ENCODE results near the gene IL12A.

Gene IL12A

DNA sequence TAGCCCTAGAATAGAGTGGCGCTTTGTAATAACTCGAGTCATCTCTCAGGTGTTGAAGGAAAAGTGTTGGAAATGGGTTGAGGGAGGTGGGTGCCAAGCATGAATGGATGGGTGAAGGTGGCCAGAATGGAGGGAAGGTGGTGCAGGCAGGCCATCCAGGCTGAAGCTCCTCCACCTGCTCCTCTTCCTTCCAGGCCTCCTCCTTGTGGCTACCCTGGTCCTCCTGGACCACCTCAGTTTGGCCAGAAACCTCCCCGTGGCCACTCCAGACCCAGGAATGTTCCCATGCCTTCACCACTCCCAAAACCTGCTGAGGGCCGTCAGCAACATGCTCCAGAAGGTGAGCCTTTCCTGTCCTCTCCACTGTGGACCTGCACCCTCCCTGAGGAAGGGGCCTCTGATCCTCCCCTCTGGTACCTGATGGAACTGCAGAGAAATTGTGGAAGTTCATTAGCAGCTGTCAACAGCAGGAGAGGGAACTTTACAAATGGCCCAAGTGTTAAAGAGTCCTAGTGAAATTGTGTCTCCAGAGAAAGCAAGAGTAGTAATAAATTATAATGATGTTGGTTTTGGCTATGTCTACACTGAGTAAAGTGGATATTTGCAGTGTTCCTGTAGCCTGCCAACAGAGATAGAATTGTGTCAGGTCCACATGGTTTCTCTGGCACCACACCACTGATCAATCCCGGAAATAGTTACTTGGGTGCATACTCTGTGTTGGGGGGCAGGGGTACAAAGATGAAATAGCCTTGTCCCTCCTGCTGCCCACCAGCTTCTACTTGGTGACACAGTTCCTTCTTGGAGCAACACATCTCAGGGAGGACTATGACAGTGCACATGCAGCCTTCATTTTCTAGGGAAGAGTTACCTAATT, 1.6 kb downstream of the IL12A start:
- DNase-seq, result no peak

- no peak for DNase-seq
These were observed 3.0 kb downstream of the IL12A start for GRCh38 chr3:159991591-159991990.

GRCh38 chr3:159992589-159992988, 4.0 kb downstream of the IL12A start:
- no peak for DNase-seq

DNA sequence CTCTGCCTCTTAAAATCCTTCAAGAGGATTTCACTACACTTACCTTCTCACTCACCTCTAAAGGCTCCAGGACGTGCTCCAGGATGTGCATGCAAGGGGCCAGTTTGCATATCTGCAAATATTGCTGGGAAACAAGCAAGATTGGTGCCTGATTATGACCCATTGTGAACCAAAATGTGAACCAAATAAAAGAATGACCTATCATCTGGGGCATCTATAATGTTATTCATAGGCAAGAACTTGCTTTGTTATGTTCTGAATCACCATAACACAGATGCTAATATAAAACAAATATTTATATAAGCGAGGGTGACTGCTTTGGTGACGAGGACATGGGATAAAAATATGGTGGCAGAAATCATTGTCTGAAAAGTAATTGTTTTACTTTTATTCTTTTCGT, 5.5 kb downstream of the IL12A start:
- no peak for DNase-seq

GRCh38 chr3:159995091-159995490, 6.5 kb downstream of the IL12A start:
- no peak for DNase-seq

- no peak for DNase-seq
These were observed 7.4 kb downstream of the IL12A start for GRCh38 chr3:159996018-159996417.

- no peak for DNase-seq
These were observed 8.3 kb downstream of the IL12A start for GRCh38 chr3:159996959-159997358.

- no peak for DNase-seq
These were observed 12.6 kb downstream of the IL12A start for GRCh38 chr3:160001148-160001760.

DNA sequence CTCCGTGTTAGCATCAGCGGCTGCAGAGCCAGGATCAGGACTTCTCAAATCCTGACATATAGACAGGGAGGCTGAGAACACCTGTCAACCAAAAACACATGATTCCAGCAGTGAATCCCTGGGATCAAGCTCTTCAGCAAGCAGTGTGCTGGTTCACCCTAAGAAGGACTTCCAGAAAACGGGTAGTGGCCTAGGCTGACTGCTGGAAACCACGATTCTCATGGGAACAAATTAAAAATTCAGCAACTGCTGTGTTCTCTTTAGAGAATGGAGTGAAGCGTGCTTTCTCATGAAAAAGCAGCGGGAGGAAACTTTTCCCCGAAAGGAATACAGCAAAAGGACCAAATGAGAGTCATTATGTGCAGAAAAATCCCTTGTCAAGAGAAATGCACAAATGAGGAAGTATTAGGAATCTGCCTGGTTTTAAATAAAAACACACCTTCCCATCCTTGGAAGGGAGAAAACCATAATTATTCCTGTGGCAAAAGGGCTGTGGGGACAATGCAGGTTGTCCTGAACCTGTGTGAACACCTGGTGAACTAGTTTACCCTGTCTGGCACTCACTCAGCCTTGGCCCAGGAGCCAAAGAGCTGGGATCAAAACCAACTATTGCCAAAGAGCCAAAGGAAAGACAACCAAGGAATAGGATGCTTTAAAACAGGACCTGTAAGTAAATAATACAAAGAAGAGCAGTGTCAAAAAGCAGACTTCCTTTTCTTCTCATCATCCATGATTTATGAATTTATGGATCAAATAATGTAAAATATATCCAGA, 13.4 kb downstream of the IL12A start:
- DNase-seq, result no peak

DNA sequence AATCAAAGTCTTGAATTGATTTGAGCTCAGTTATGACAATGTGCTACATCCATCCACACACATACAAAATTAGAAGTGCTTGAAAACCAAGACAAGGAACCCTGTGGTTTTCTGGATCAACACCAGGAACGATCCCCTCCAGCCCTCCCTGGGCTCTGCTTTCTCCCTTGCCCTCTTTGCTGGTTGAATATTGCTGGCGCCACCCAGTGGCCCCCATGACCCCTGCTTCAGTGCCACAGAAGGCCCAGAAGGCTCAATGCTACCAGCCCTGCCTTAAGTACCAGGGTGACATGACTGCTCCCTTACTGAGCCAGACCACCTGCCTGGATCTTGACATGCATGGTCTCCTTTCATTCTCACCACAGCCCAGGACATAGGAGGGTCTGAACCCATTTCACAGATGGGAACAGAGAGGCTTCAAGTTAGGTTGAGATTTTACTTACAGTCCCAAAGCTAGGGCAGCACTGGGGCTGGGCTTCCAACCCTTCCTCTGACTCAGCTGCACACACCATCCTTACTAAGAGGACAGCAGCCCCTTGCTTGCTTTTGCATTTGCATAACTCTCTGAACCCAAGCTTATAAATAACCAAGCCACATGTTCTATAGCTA, 15.0 kb downstream of the IL12A start:
- DNase-seq, result peak; percentile 58 to 65

DNA sequence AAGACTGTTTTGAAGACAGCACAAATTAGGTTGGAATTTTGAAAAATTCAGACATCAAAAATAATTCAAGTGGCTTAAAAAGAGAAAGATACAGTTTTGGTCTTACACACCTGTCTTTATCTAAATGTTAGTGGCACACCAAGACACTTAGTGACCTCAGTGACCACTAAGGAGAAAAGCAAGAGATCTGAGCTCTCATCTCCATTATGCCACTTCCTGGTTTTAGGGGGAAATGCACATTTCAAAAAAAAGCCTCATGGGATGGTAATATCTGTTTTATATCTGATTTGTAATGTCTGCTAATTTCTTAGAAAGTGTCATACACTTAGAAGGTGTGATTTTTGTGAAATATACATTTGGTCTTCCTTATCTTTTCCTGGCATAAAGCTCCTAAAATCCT, 16.4 kb downstream of the IL12A start:
- DNase-seq, result peak; percentile 11 to 24

DNA sequence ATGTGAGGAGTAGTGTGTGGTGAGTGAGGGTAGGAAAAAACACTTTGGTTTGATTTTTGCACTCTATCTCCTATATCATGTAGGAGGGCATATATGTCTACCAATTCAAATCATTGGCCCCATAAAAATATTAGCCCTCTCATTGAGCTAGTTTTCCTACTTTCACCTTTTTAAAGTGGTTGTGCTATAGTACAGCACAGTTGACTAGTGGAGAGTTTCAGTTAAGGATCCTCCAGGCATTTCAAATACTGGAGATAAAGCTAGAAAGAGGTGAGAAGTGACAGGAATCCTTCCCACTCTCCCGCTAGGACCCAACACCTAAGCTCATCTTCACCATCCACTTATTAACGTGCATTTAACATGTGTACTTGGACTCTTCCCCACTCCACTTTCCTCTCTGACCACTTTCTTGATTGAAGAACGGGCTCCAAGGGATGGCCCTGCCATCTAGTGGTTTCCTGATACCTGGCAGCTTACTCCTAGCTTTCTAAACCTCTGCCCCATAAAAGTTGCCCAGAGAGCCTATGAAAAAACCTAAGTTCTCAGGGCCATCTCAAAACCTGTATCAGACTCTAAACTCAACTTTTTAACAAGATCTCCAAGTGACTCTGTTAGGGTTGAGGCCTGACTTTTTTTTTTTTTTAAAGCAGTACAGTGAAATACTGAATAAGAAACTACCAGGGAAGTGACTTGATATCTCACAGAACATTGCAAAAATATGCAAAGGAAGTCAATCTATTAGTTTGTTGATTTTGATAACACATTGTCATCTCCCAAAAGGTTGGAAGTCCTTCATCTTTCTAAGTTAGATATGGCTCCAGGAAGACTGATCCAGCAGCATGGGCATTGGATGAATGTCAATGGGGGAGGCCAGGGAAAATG, 17.9 kb downstream of the IL12A start:
- peak; percentile 59 to 66 for DNase-seq

DNA sequence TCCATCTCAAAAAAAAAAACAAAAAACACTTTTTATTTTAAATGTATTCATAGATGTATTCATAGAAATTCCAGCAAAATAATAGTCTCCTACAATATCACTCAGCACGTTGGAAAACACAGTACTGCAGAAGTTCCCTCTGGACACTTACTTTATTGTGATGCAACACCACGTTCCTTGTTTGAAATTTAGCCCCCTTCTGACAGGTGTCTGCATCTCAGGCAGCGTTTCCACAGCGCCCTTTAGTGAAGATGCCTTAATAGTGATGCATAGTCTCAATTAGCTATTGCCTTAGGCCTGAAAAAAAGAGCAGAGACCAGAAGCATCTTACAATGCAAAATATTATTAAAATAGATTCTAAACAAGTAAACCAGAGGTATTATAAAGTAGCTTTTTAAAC, 20.3 kb downstream of the IL12A start:
- DNase-seq, result no peak

DNA sequence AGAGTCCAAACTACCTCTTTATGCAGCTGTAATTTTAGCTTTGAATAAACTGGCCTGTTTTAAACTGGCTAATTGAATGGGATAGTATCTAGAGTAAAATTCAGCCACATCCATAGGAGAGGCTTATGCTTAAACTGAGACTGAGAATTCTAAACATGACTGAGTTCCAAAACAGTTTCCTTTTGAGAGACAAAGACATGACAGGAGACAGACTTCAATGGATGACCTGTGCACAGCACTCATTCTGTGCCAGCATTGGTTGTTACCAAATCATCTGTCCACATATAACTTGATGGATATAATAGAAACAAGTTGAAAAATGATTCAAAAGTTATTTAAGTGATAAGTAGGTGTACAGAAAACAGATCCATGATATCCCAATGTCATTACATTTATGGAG, 20.9 kb downstream of the IL12A start:
- DNase-seq, result no peak

DNA sequence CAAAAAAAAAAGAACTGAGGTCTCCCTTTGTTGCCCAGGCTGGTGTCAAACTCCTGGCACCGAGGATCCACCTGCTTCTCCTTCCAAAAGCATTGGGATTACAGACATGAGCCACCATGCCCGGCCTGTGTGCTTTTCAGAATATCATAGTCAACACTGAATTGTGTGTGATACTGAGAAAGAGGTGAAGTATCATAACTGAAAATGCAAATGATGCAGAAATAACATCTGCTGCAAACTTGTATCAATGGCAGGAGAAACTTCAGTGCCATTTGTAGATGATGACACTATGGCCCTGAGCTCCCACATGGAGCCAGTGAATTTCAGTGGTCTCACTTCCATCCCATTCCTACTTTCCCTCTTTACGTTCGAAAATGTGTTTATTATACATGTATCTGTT, 21.9 kb downstream of the IL12A start:
- no peak for DNase-seq

GRCh38 chr3:160012108-160012507, 23.5 kb downstream of the IL12A start:
- peak; percentile 38 to 58 for DNase-seq

GRCh38 chr3:160016972-160017371, 28.3 kb downstream of the IL12A start:
- no peak for DNase-seq

DNA sequence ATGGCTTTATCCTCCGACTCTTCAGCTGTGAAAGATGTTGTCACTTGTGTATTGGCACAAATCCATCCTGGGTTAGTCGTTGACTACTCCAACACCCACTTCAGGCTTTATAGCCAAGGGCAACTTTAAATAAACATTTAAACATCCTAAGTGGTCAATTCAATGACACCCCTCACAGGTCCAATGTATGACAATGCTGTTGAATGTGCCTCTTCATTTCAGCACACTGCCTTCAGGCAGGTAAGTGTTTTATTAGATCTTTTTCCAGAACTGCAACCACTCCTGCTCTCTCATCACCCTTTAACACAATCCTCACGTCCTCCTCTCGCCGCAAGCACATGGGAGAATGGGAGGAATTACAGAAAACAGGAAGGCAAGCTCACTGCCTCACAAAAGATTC, 30.3 kb downstream of the IL12A start:
- DNase-seq, result no peak

DNA sequence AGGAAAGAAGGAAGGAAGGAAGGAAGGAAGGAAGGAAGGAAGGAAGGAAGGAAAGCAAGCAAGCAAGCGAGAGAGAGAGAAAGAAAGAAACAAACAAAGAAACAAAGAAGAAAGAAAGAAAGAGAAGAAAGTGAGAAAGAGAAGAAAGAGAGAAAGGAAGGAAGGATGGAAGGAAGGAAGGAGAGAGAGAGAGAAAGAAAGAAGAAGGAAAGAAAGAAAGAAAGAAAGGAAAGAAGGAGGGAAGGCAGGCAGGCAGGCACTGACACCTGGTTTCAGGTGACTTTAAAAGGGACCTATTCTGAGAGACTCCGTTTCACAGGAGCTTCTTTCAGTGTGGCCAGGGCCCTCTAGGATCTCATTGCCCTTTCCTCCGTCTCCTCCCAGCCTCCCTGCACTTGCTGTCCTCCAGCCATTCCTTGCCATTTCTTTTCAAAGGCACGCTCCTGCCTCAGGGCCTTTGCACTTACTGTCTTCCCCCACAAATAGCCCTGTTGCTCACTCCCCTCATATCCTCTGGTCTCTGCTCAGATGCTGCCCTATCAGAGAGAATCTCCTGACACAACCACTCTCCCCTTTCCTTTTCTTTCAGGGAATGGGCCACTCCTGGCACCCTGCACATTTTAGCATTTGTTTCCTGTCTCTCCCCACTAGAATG, 31.5 kb downstream of the IL12A start:
- DNase-seq, result no peak

- no peak for DNase-seq
These were observed 33.4 kb downstream of the IL12A start for GRCh38 chr3:160022068-160022467.

- DNase-seq, result no peak
These were observed 34.8 kb downstream of the IL12A start for GRCh38 chr3:160023476-160023875.

All from inflammatory macrophage (primary cell).